Testis (tissue), 3 donors: ENCODE results near the gene SLC30A10. TPM values are rescaled to one million over a fixed set of nuclear protein-coding genes. Genes with fewer than 3 reads are reported as not detected.

Experiments
- DNase-seq: peaks from one replicate; pipeline ENCODE4 v3.0.0-alpha.2; 2019
- H3K27ac ChIP-seq, 2 donors: fragments of 200-600 bp; sonication (generic); one replicate each; pipeline ENCODE4 v1.5.1; 2019
- H3K27me3 ChIP-seq: fragments of 200-600 bp; sonication (generic); one replicate; pipeline ENCODE4 v1.5.1; 2019
- H3K36me3 ChIP-seq: fragments of 200-600 bp; sonication (generic); one replicate; pipeline ENCODE4 v1.5.1; 2017; ENCODE audit warnings: low read depth; ENCODE audit errors: missing control alignments
- H3K4me1 ChIP-seq: fragments of 200-600 bp; sonication (generic); one replicate; pipeline ENCODE4 v1.5.1; 2019
- H3K4me3 ChIP-seq, 2 donors: fragments of 200-600 bp; sonication (generic); one replicate each; pipeline ENCODE4 v1.5.1; 2017 to 2019
- H3K9me3 ChIP-seq: fragments of 200-600 bp; sonication (generic); one replicate; pipeline ENCODE4 v1.5.1; 2017
- POLR2A ChIP-seq: fragments of 450-650 bp; IDR thresholded peaks from one replicate; pipeline ENCODE4 v1.6.1; 2017; ENCODE audit warnings: antibody characterized with exemption, mild to moderate bottlenecking, moderate library complexity
- WGBS, 2 donors: methylation state at CpG; one replicate each; pipeline ENCODE4 v1.1.5; 2018; 5-methylcytosine and 5-hydroxymethylcytosine counted together
- intact Hi-C: fragments of 100-400 bp; cut with DNase I; formaldehyde crosslinking; loops from one replicate; pipeline ENCODE4 v1.15.1; 2023; ENCODE audit warnings: low total_unique reads
- polyA plus RNA-seq: library from polyadenylated mRNA; stranded (reverse); fragments of 350-450 nt; fragmentation: Illumina TruSeq; extraction: RNeasy Lipid Tissue Mini Kit (QIAGEN cat#74804); gene quantifications from one replicate; pipeline ENCODE4 v1.2.3, GENCODE V29; 2014; ENCODE audit warnings: low read depth, low replicate concordance; ENCODE audit not compliant: insufficient read depth
- total RNA-seq, 2 donors: library from RNA; depleted of rRNA; stranded (reverse); fragments of >200 nt; gene quantifications; one replicate each; pipeline ENCODE4 v1.2.3, GENCODE V29; 2016
- TF ChIP-seq, protein P1 (sequence below), 3 experiments: fragments of 450-650 bp in 2 of 3; fragments of 200-600 bp in 1 of 3; sonication (generic) in 1 of 3; IDR thresholded peaks; one replicate each; pipeline ENCODE4 v1.5.1; 2016 to 2019; ENCODE audit warnings: antibody characterized with exemption in 3 of 3, mild to moderate bottlenecking in 2 of 3, moderate library complexity in 1 of 3

SLC30A10 gene
- total and polyA plus RNA-seq, 3 donors from 2014 or later = 2.2 to 4.0 (median 2.4) TPM

- H3K27ac ChIP-seq = no peak overlapping the region
- H3K27me3 ChIP-seq = no peaks in the 10 kb centered on the region
- intact Hi-C loops = no loop called here
- DNase-seq = no peak
- H3K4me3 ChIP-seq = no peak overlapping the region
- TF ChIP-seq, protein P1, sequence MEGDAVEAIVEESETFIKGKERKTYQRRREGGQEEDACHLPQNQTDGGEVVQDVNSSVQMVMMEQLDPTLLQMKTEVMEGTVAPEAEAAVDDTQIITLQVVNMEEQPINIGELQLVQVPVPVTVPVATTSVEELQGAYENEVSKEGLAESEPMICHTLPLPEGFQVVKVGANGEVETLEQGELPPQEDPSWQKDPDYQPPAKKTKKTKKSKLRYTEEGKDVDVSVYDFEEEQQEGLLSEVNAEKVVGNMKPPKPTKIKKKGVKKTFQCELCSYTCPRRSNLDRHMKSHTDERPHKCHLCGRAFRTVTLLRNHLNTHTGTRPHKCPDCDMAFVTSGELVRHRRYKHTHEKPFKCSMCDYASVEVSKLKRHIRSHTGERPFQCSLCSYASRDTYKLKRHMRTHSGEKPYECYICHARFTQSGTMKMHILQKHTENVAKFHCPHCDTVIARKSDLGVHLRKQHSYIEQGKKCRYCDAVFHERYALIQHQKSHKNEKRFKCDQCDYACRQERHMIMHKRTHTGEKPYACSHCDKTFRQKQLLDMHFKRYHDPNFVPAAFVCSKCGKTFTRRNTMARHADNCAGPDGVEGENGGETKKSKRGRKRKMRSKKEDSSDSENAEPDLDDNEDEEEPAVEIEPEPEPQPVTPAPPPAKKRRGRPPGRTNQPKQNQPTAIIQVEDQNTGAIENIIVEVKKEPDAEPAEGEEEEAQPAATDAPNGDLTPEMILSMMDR (IDR thresholded peaks at IDR 0.05) = no peak
- TF ChIP-seq POLR2A = no peak
- H3K36me3 ChIP-seq = no peaks in the 10 kb centered on the region
- no peaks in the 10 kb centered on the region for H3K4me1 ChIP-seq
- 85 to 97% methylated on average over 2 of the region's 2 CpGs for WGBS, 2 donors
- H3K9me3 ChIP-seq = no peaks in the 10 kb centered on the region
Measured at GRCh38 chr1:219885680-219886079, 42.7 kb downstream of the SLC30A10 start.

- WGBS, 2 donors = 63 to 65% methylated on average over 5 of the region's 5 CpGs
- no peaks in the 10 kb centered on the region for H3K9me3 ChIP-seq
- H3K27me3 ChIP-seq = no peaks in the 10 kb centered on the region
- DNase-seq = no peak
- intact Hi-C loops = no loop called here
- no peak for TF ChIP-seq POLR2A
- TF ChIP-seq, protein P1 (IDR thresholded peaks at IDR 0.05) = no peak
- no peak overlapping the region for H3K4me3 ChIP-seq
- no peaks in the 10 kb centered on the region for H3K4me1 ChIP-seq
- H3K36me3 ChIP-seq = no peaks in the 10 kb centered on the region
- no peak overlapping the region for H3K27ac ChIP-seq
Measured at GRCh38 chr1:219883400-219884332, 44.7 kb downstream of the SLC30A10 start.

- Histone ChIP-seq H3K4me1 (no peaks in the 10 kb centered on the region), H3K27me3 (no peaks in the 10 kb centered on the region), H3K4me3 (no peak overlapping the region), H3K9me3 (no peaks in the 10 kb centered on the region), H3K36me3 (no peaks in the 10 kb centered on the region), H3K27ac (no peak overlapping the region)
- WGBS, 2 donors = 81 to 86% methylated on average over 3 of the region's 3 CpGs
- intact Hi-C loops = no loop called here
- DNase-seq = no peak
- TF ChIP-seq, protein P1 (IDR thresholded peaks at IDR 0.05) = no peak
- TF ChIP-seq POLR2A = no peak
Measured at GRCh38 chr1:219882755-219883154, 45.6 kb downstream of the SLC30A10 start.

GRCh38 chr1:219882096-219882495 is 46.3 kb downstream of the SLC30A10 start:
- WGBS, 2 donors = 34 to 57% methylated on average over 3 of the region's 3 CpGs
- Histone ChIP-seq H3K9me3 (no peaks in the 10 kb centered on the region), H3K4me1 (no peaks in the 10 kb centered on the region), H3K36me3 (no peaks in the 10 kb centered on the region), H3K27me3 (no peaks in the 10 kb centered on the region), H3K27ac (no peak overlapping the region), H3K4me3 (no peak overlapping the region)
- intact Hi-C loops = no loop called here
- no peak for DNase-seq
- TF ChIP-seq, protein P1 (IDR thresholded peaks at IDR 0.05) = no peak
- TF ChIP-seq POLR2A = no peak
